HEK293 (cell line): ENCODE data around the gene GAS5.

ENCODE experiments used
- BCL11B ChIP-seq: fragments of 450-650 bp; formaldehyde crosslinking; IDR thresholded peaks from 2 replicates; pipeline ENCODE4 v1.5.1; 2016; ENCODE audit warnings: low read depth, missing biosample characterization, missing genetic modification characterization
- HOXD13 ChIP-seq: sonication (generic); formaldehyde crosslinking; IDR thresholded peaks from 2 replicates; pipeline ENCODE4 v1.8.0; 2022; ENCODE audit warnings: missing genetic modification reagents, borderline replicate concordance
- OSR2 ChIP-seq: fragments of 450-650 bp; formaldehyde crosslinking; IDR thresholded peaks from 2 replicates; pipeline ENCODE4 v1.5.1; 2016; ENCODE audit warnings: missing biosample characterization, missing genetic modification characterization
- SCRT1 ChIP-seq: fragments of 450-650 bp; formaldehyde crosslinking; IDR thresholded peaks from 2 replicates; pipeline ENCODE4 v1.5.1; 2016; ENCODE audit warnings: missing biosample characterization, missing genetic modification characterization, borderline replicate concordance
- SCRT2 ChIP-seq: fragments of 450-650 bp; formaldehyde crosslinking; IDR thresholded peaks from 2 replicates; pipeline ENCODE4 v1.5.1; 2016; ENCODE audit warnings: missing biosample characterization, missing genetic modification characterization
- ZBTB20 ChIP-seq: fragments of 450-650 bp; formaldehyde crosslinking; IDR thresholded peaks from 2 replicates; pipeline ENCODE4 v1.5.1; 2016; ENCODE audit warnings: missing biosample characterization, missing genetic modification characterization
- ZBTB48 ChIP-seq: fragments of 450-650 bp; formaldehyde crosslinking; IDR thresholded peaks from 2 replicates; pipeline ENCODE4 v1.5.1; 2016; ENCODE audit warnings: missing biosample characterization, missing genetic modification characterization
- ZFP37 ChIP-seq: fragments of 450-650 bp; formaldehyde crosslinking; IDR thresholded peaks from 2 replicates; pipeline ENCODE4 v1.5.1; 2016; ENCODE audit warnings: missing biosample characterization, missing genetic modification characterization
- ZNF140 ChIP-seq: fragments of 450-650 bp; formaldehyde crosslinking; IDR thresholded peaks from 2 replicates; pipeline ENCODE4 v1.5.1; 2016; ENCODE audit warnings: missing biosample characterization, missing genetic modification characterization
- ZNF214 ChIP-seq: fragments of 450-650 bp; formaldehyde crosslinking; IDR thresholded peaks from 2 replicates; pipeline ENCODE4 v1.5.1; 2017; ENCODE audit warnings: missing biosample characterization, mild to moderate bottlenecking, missing genetic modification characterization, borderline replicate concordance
- ZNF221 ChIP-seq: fragments of 450-650 bp; formaldehyde crosslinking; IDR thresholded peaks from 2 replicates; pipeline ENCODE4 v1.5.1; 2017; ENCODE audit warnings: missing biosample characterization, missing genetic modification characterization, borderline replicate concordance
- ZNF292 ChIP-seq: fragments of 450-650 bp; formaldehyde crosslinking; IDR thresholded peaks from 2 replicates; pipeline ENCODE4 v1.5.1; 2016; ENCODE audit warnings: low read depth, missing biosample characterization, missing genetic modification characterization, borderline replicate concordance
- ZNF324 ChIP-seq: fragments of 450-650 bp; formaldehyde crosslinking; IDR thresholded peaks from 2 replicates; pipeline ENCODE4 v1.5.1; 2016; ENCODE audit warnings: missing biosample characterization, missing genetic modification characterization
- ZNF37A ChIP-seq: fragments of 450-650 bp; IDR thresholded peaks from 2 replicates; pipeline ENCODE4 v1.5.1; 2018; ENCODE audit warnings: missing biosample characterization, missing genetic modification characterization
- ZNF404 ChIP-seq: fragments of 450-650 bp; formaldehyde crosslinking; IDR thresholded peaks from 2 replicates; pipeline ENCODE4 v1.5.1; 2017; ENCODE audit warnings: missing biosample characterization, missing genetic modification characterization
- ZNF529 ChIP-seq: fragments of 450-650 bp; formaldehyde crosslinking; IDR thresholded peaks from 2 replicates; pipeline ENCODE4 v1.5.1; 2017; ENCODE audit warnings: missing genetic modification characterization, missing biosample characterization; ENCODE audit not compliant: insufficient replicate concordance
- ZNF610 ChIP-seq: fragments of 450-650 bp; formaldehyde crosslinking; IDR thresholded peaks from 2 replicates; pipeline ENCODE4 v1.5.1; 2016; ENCODE audit warnings: missing biosample characterization, missing genetic modification characterization, borderline replicate concordance
- ZNF626 ChIP-seq: fragments of 450-650 bp; sonication (Bioruptor Pico); formaldehyde crosslinking; IDR thresholded peaks from 2 replicates; pipeline ENCODE4 v1.5.1; 2018; ENCODE audit warnings: missing biosample characterization, missing genetic modification characterization, inconsistent platforms
- ZNF670 ChIP-seq: fragments of 450-650 bp; formaldehyde crosslinking; IDR thresholded peaks from 2 replicates; pipeline ENCODE4 v1.5.1; 2016; ENCODE audit warnings: missing biosample characterization, missing genetic modification characterization, low read depth
- ZNF677 ChIP-seq: fragments of 450-650 bp; IDR thresholded peaks from 2 replicates; pipeline ENCODE4 v1.5.0; 2018; ENCODE audit warnings: missing biosample characterization, mild to moderate bottlenecking, missing genetic modification characterization, moderate library complexity
- ZNF776 ChIP-seq: fragments of 450-650 bp; formaldehyde crosslinking; IDR thresholded peaks from 2 replicates; pipeline ENCODE4 v1.5.0; 2017; ENCODE audit warnings: missing biosample characterization, missing genetic modification characterization, borderline replicate concordance
- ZNF843 ChIP-seq: fragments of 450-650 bp; formaldehyde crosslinking; IDR thresholded peaks from 2 replicates; pipeline ENCODE4 v1.5.1; 2016; ENCODE audit warnings: missing biosample characterization, missing genetic modification characterization
- ZSCAN16 ChIP-seq: fragments of 450-650 bp; formaldehyde crosslinking; IDR thresholded peaks from 2 replicates; pipeline ENCODE4 v1.5.1; 2016; ENCODE audit warnings: missing biosample characterization, missing genetic modification characterization
- ZSCAN18 ChIP-seq: fragments of 450-650 bp; formaldehyde crosslinking; IDR thresholded peaks from 2 replicates; pipeline ENCODE4 v1.5.1; 2016; ENCODE audit warnings: missing biosample characterization, missing genetic modification characterization
- TF ChIP-seq, protein P1 (sequence below): fragments of 450-650 bp; IDR thresholded peaks from 2 replicates; pipeline ENCODE4 v1.5.1; 2018; ENCODE audit warnings: missing biosample characterization, mild to moderate bottlenecking, missing genetic modification characterization
- TF ChIP-seq, protein P2 (sequence below): IDR thresholded peaks from 2 replicates; pipeline ENCODE4 v1.6.1; 2011; ENCODE audit warnings: mild to moderate bottlenecking, low read depth, low read length, borderline replicate concordance
- TF ChIP-seq, protein P3 (sequence below): fragments of 450-650 bp; formaldehyde crosslinking; IDR thresholded peaks from 2 replicates; pipeline ENCODE4 v1.5.1; 2017; ENCODE audit warnings: missing biosample characterization, missing genetic modification characterization
- TF ChIP-seq, protein P4 (sequence below): sonication (generic); formaldehyde crosslinking; IDR thresholded peaks from 2 replicates; pipeline ENCODE4 v1.8.1; 2022; ENCODE audit warnings: mild to moderate bottlenecking, moderate library complexity, missing genetic modification reagents
- TF ChIP-seq, protein P5 (sequence below): fragments of 450-650 bp; formaldehyde crosslinking; IDR thresholded peaks from 2 replicates; pipeline ENCODE4 v1.5.1; 2017; ENCODE audit warnings: missing biosample characterization, missing genetic modification characterization
- TF ChIP-seq, protein P6 (sequence below): fragments of 450-650 bp; formaldehyde crosslinking; IDR thresholded peaks from 2 replicates; pipeline ENCODE4 v1.5.1; 2016; ENCODE audit warnings: missing biosample characterization, missing genetic modification characterization

GAS5 gene

DNA sequence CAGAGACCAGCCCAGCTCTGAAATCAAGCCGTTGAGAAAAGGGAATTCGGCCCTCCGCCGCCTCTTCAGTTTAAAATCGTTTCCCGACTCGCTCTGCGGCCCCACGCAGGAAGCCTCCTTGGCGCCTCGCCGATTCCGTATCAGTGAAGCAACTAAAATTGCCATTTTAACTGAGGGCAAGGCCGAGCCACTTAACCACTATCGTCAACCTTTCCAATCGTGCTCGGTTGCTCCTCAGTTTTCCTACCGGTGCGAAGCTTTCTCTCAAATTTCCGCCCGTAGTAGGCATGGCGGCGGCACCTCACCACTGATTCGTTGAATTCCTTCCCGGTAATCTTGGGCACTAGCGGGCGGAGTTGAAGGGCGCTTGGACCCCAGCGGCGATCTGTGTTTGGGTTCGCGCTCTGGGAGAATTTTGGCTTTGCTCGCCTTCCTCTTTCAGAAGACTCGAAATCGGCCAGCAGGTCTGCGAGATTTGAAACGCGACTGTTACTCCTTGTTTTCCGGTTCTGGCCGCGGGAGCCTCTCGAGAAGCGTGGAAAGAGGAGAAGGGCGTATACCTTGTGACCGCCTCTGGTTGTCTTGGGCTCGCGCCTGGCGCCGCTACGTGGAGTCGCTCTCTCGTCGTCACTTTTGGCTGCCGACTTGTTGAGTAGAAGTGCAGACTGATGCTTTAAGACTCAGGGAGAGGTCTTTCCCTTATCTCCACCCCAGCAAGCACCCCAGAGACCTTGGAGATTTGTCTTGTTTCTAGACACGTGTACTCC lies 43.3 kb downstream of the GAS5 start, which contains the start of the genes CENPL and DARS2 (continued):
- TF ChIP-seq ZNF292, result no peak
- TF ChIP-seq ZNF670 (tag by site-specific recombination), result no peak
- no peak for TF ChIP-seq ZNF214
- TF ChIP-seq ZNF221, result no peak
- 0 out of 2 replicates have a peak, but pooled peaks have one; percentile 18 for TF ChIP-seq HOXD13 (CRISPR knock-in tag)
- no peak for TF ChIP-seq ZFP37
- TF ChIP-seq ZBTB48 (tag by site-specific recombination), result peak; percentile 13; the same call in 1 of the 2 replicates
- TF ChIP-seq ZNF324, result peak; percentile 23; the same call in 1 of the 2 replicates
- TF ChIP-seq, protein P1, sequence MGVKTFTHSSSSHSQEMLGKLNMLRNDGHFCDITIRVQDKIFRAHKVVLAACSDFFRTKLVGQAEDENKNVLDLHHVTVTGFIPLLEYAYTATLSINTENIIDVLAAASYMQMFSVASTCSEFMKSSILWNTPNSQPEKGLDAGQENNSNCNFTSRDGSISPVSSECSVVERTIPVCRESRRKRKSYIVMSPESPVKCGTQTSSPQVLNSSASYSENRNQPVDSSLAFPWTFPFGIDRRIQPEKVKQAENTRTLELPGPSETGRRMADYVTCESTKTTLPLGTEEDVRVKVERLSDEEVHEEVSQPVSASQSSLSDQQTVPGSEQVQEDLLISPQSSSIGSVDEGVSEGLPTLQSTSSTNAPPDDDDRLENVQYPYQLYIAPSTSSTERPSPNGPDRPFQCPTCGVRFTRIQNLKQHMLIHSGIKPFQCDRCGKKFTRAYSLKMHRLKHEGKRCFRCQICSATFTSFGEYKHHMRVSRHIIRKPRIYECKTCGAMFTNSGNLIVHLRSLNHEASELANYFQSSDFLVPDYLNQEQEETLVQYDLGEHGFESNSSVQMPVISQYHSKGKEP, result no peak; the same call in 1 of the 2 replicates
- no peak for TF ChIP-seq ZNF677 (tag by site-specific recombination)
- TF ChIP-seq SCRT2 (tag by site-specific recombination), result peak; percentile 97
- TF ChIP-seq ZNF529 (tag by site-specific recombination), result no peak
- TF ChIP-seq, protein P2, sequence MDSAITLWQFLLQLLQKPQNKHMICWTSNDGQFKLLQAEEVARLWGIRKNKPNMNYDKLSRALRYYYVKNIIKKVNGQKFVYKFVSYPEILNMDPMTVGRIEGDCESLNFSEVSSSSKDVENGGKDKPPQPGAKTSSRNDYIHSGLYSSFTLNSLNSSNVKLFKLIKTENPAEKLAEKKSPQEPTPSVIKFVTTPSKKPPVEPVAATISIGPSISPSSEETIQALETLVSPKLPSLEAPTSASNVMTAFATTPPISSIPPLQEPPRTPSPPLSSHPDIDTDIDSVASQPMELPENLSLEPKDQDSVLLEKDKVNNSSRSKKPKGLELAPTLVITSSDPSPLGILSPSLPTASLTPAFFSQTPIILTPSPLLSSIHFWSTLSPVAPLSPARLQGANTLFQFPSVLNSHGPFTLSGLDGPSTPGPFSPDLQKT, result no peak
- peak; percentile 40 for TF ChIP-seq ZNF843 (tag by site-specific recombination)
- TF ChIP-seq, protein P3, sequence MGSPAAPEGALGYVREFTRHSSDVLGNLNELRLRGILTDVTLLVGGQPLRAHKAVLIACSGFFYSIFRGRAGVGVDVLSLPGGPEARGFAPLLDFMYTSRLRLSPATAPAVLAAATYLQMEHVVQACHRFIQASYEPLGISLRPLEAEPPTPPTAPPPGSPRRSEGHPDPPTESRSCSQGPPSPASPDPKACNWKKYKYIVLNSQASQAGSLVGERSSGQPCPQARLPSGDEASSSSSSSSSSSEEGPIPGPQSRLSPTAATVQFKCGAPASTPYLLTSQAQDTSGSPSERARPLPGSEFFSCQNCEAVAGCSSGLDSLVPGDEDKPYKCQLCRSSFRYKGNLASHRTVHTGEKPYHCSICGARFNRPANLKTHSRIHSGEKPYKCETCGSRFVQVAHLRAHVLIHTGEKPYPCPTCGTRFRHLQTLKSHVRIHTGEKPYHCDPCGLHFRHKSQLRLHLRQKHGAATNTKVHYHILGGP (tag by site-specific recombination), result no peak
- TF ChIP-seq, protein P4, sequence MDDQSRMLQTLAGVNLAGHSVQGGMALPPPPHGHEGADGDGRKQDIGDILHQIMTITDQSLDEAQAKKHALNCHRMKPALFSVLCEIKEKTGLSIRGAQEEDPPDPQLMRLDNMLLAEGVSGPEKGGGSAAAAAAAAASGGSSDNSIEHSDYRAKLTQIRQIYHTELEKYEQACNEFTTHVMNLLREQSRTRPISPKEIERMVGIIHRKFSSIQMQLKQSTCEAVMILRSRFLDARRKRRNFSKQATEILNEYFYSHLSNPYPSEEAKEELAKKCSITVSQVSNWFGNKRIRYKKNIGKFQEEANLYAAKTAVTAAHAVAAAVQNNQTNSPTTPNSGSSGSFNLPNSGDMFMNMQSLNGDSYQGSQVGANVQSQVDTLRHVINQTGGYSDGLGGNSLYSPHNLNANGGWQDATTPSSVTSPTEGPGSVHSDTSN (CRISPR knock-in tag), result no peak
- TF ChIP-seq ZNF140, result no peak
- no peak for TF ChIP-seq ZSCAN18 (tag by site-specific recombination)
- no peak for TF ChIP-seq BCL11B
- TF ChIP-seq ZSCAN16, result no peak
- TF ChIP-seq ZNF37A, result no peak
- TF ChIP-seq ZBTB20 (tag by site-specific recombination), result peak; percentile 90
- TF ChIP-seq OSR2 (tag by site-specific recombination), result peak; percentile 34; the same call in 1 of the 2 replicates
- TF ChIP-seq ZNF610 (tag by site-specific recombination), result peak; percentile 57; the same call in 1 of the 2 replicates
- TF ChIP-seq, protein P5, sequence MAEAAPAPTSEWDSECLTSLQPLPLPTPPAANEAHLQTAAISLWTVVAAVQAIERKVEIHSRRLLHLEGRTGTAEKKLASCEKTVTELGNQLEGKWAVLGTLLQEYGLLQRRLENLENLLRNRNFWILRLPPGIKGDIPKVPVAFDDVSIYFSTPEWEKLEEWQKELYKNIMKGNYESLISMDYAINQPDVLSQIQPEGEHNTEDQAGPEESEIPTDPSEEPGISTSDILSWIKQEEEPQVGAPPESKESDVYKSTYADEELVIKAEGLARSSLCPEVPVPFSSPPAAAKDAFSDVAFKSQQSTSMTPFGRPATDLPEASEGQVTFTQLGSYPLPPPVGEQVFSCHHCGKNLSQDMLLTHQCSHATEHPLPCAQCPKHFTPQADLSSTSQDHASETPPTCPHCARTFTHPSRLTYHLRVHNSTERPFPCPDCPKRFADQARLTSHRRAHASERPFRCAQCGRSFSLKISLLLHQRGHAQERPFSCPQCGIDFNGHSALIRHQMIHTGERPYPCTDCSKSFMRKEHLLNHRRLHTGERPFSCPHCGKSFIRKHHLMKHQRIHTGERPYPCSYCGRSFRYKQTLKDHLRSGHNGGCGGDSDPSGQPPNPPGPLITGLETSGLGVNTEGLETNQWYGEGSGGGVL (tag by site-specific recombination), result no peak
- TF ChIP-seq ZNF776 (tag by site-specific recombination), result no peak
- TF ChIP-seq, protein P6, sequence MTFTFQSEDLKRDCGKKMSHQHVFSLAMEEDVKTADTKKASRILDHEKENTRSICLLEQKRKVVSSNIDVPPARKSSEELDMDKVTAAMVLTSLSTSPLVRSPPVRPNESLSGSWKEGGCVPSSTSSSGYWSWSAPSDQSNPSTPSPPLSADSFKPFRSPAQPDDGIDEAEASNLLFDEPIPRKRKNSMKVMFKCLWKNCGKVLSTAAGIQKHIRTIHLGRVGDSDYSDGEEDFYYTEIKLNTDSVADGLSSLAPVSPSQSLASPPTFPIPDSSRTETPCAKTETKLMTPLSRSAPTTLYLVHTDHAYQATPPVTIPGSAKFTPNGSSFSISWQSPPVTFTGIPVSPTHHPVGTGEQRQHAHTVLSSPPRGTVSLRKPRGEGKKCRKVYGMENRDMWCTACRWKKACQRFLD, result no peak
- TF ChIP-seq ZNF404 (tag by site-specific recombination), result no peak
- TF ChIP-seq SCRT1 (tag by site-specific recombination), result peak; percentile 80
- TF ChIP-seq ZNF626, result no peak
